Measurements from ENCODE around the gene SLC5A1. TPM values are rescaled to one million over a fixed set of nuclear protein-coding genes. Genes with fewer than 3 reads are reported as not detected.

The SLC5A1 gene
- total and polyA plus RNA-seq, 2 donors: 0.24 to 0.52 TPM

GRCh38 chr22:32076761-32077084 lies 33.7 kb downstream of the SLC5A1 start:
- Histone ChIP-seq H3K36me3 (ENCODE audit: control insufficient read depth in 2 of 2, insufficient read depth in 2 of 2, low read length in 1 of 2) (no peaks in the 10 kb centered on the region), H3K27ac (ENCODE audit: low read depth in 1 of 2, low read length in 1 of 2) (no peak overlapping the region), H3K4me3 (ENCODE audit: low read length in 2 of 2) (no peak overlapping the region), H3K27me3 (ENCODE audit: control insufficient read depth in 2 of 2, insufficient read depth in 1 of 2, low read length in 1 of 2) (peaks cover 0 to 6% of the 10 kb centered on the region in 2 donors), H3K4me1 (ENCODE audit: control insufficient read depth in 2 of 2, insufficient read depth in 2 of 2, low read length in 2 of 2) (no peaks in the 10 kb centered on the region), H3K9me3 (ENCODE audit: control insufficient read depth in 2 of 2, insufficient read depth in 1 of 2, low read length in 1 of 2) (no peaks in the 10 kb centered on the region)
- WGBS: 70% methylated on average over 6 of the region's 6 CpGs
- no peak for DNase-seq (ENCODE audit: low read depth in 6 of 9, low spot score in 9 of 9)

GRCh38 chr22:32077151-32077550 lies 34.1 kb downstream of the SLC5A1 start:
- 56% methylated on average over 1 of the region's 1 CpG for WGBS

GRCh38 chr22:32079130-32080089 lies 36.3 kb downstream of the SLC5A1 start:
- Histone ChIP-seq H3K4me1 (ENCODE audit: control insufficient read depth in 2 of 2, insufficient read depth in 2 of 2, low read length in 2 of 2) (no peaks in the 10 kb centered on the region), H3K27ac (ENCODE audit: low read depth in 1 of 2, low read length in 1 of 2) (no peak overlapping the region), H3K36me3 (ENCODE audit: control insufficient read depth in 2 of 2, insufficient read depth in 2 of 2, low read length in 1 of 2) (no peaks in the 10 kb centered on the region), H3K9me3 (ENCODE audit: control insufficient read depth in 2 of 2, insufficient read depth in 1 of 2, low read length in 1 of 2) (no peaks in the 10 kb centered on the region), H3K27me3 (ENCODE audit: control insufficient read depth in 2 of 2, insufficient read depth in 1 of 2, low read length in 1 of 2) (peaks cover 0 to 6% of the 10 kb centered on the region in 2 donors), H3K4me3 (ENCODE audit: low read length in 2 of 2) (no peak overlapping the region)
- WGBS: 80% methylated on average over 7 of the region's 7 CpGs
- no peak for DNase-seq (ENCODE audit: low read depth in 6 of 9, low spot score in 9 of 9)

More at GRCh38 chr22:32077151-32077550, 34.1 kb downstream of the SLC5A1 start:
- H3K4me3 ChIP-seq (ENCODE audit: low read length in 2 of 2): no peak overlapping the region
- no peak for DNase-seq (ENCODE audit: low read depth in 6 of 9, low spot score in 9 of 9)
- no peaks in the 10 kb centered on the region for H3K9me3 ChIP-seq (ENCODE audit: control insufficient read depth in 2 of 2, insufficient read depth in 1 of 2, low read length in 1 of 2)
- H3K27me3 ChIP-seq (ENCODE audit: control insufficient read depth in 2 of 2, insufficient read depth in 1 of 2, low read length in 1 of 2): peaks cover 0 to 6% of the 10 kb centered on the region in 2 donors
- no peaks in the 10 kb centered on the region for H3K4me1 ChIP-seq (ENCODE audit: control insufficient read depth in 2 of 2, insufficient read depth in 2 of 2, low read length in 2 of 2)
- no peaks in the 10 kb centered on the region for H3K36me3 ChIP-seq (ENCODE audit: control insufficient read depth in 2 of 2, insufficient read depth in 2 of 2, low read length in 1 of 2)
- no peak overlapping the region for H3K27ac ChIP-seq (ENCODE audit: low read depth in 1 of 2, low read length in 1 of 2)

GRCh38 chr22:32080904-32081303 lies 37.8 kb downstream of the SLC5A1 start:
- DNase-seq (ENCODE audit: low read depth in 6 of 9, low spot score in 9 of 9): peak; percentile 14 to 61 (median 32)
- Histone ChIP-seq H3K9me3 (ENCODE audit: control insufficient read depth in 2 of 2, insufficient read depth in 1 of 2, low read length in 1 of 2) (no peaks in the 10 kb centered on the region), H3K4me3 (ENCODE audit: low read length in 2 of 2) (no peak overlapping the region), H3K36me3 (ENCODE audit: control insufficient read depth in 2 of 2, insufficient read depth in 2 of 2, low read length in 1 of 2) (no peaks in the 10 kb centered on the region), H3K27ac (ENCODE audit: low read depth in 1 of 2, low read length in 1 of 2) (no peak overlapping the region), H3K27me3 (ENCODE audit: control insufficient read depth in 2 of 2, insufficient read depth in 1 of 2, low read length in 1 of 2) (peaks cover 0 to 2% of the 10 kb centered on the region in 2 donors), H3K4me1 (ENCODE audit: control insufficient read depth in 2 of 2, insufficient read depth in 2 of 2, low read length in 2 of 2) (no peaks in the 10 kb centered on the region)
- WGBS: 92% methylated on average over 4 of the region's 4 CpGs

GRCh38 chr22:32082331-32082730 lies 39.3 kb downstream of the SLC5A1 start:
- Histone ChIP-seq H3K9me3 (ENCODE audit: control insufficient read depth in 2 of 2, insufficient read depth in 1 of 2, low read length in 1 of 2) (no peaks in the 10 kb centered on the region), H3K4me3 (ENCODE audit: low read length in 2 of 2) (no peak overlapping the region), H3K27ac (ENCODE audit: low read depth in 1 of 2, low read length in 1 of 2) (no peak overlapping the region), H3K27me3 (ENCODE audit: control insufficient read depth in 2 of 2, insufficient read depth in 1 of 2, low read length in 1 of 2) (no peaks in the 10 kb centered on the region), H3K4me1 (ENCODE audit: control insufficient read depth in 2 of 2, insufficient read depth in 2 of 2, low read length in 2 of 2) (no peaks in the 10 kb centered on the region), H3K36me3 (ENCODE audit: control insufficient read depth in 2 of 2, insufficient read depth in 2 of 2, low read length in 1 of 2) (no peaks in the 10 kb centered on the region)
- DNase-seq (ENCODE audit: low read depth in 6 of 9, low spot score in 9 of 9): no peak
- 93% methylated on average over 1 of the region's 1 CpG for WGBS

GRCh38 chr22:32083000-32083399 lies 39.9 kb downstream of the SLC5A1 start:
- H3K4me3 ChIP-seq (ENCODE audit: low read length in 2 of 2): no peak overlapping the region
- 73% methylated on average over 6 of the region's 6 CpGs for WGBS
- no peak for DNase-seq (ENCODE audit: low read depth in 6 of 9, low spot score in 9 of 9)

GRCh38 chr22:32083814-32084213 lies 40.8 kb downstream of the SLC5A1 start:
- H3K4me3 ChIP-seq (ENCODE audit: low read length in 2 of 2): no peak overlapping the region
- no peaks in the 10 kb centered on the region for H3K4me1 ChIP-seq (ENCODE audit: control insufficient read depth in 2 of 2, insufficient read depth in 2 of 2, low read length in 2 of 2)
- no peaks in the 10 kb centered on the region for H3K36me3 ChIP-seq (ENCODE audit: control insufficient read depth in 2 of 2, insufficient read depth in 2 of 2, low read length in 1 of 2)
- H3K9me3 ChIP-seq (ENCODE audit: control insufficient read depth in 2 of 2, insufficient read depth in 1 of 2, low read length in 1 of 2): no peaks in the 10 kb centered on the region
- no peak for DNase-seq (ENCODE audit: low read depth in 6 of 9, low spot score in 9 of 9)
- no peak overlapping the region for H3K27ac ChIP-seq (ENCODE audit: low read depth in 1 of 2, low read length in 1 of 2)
- H3K27me3 ChIP-seq (ENCODE audit: control insufficient read depth in 2 of 2, insufficient read depth in 1 of 2, low read length in 1 of 2): no peaks in the 10 kb centered on the region

More at GRCh38 chr22:32083000-32083399, 39.9 kb downstream of the SLC5A1 start:
- Histone ChIP-seq H3K27ac (ENCODE audit: low read depth in 1 of 2, low read length in 1 of 2) (no peak overlapping the region), H3K4me1 (ENCODE audit: control insufficient read depth in 2 of 2, insufficient read depth in 2 of 2, low read length in 2 of 2) (no peaks in the 10 kb centered on the region), H3K9me3 (ENCODE audit: control insufficient read depth in 2 of 2, insufficient read depth in 1 of 2, low read length in 1 of 2) (no peaks in the 10 kb centered on the region), H3K27me3 (ENCODE audit: control insufficient read depth in 2 of 2, insufficient read depth in 1 of 2, low read length in 1 of 2) (no peaks in the 10 kb centered on the region), H3K36me3 (ENCODE audit: control insufficient read depth in 2 of 2, insufficient read depth in 2 of 2, low read length in 1 of 2) (no peaks in the 10 kb centered on the region)

GRCh38 chr22:32088084-32088483 lies 45.0 kb downstream of the SLC5A1 start:
- Histone ChIP-seq H3K27me3 (ENCODE audit: control insufficient read depth in 2 of 2, insufficient read depth in 1 of 2, low read length in 1 of 2) (no peaks in the 10 kb centered on the region), H3K36me3 (ENCODE audit: control insufficient read depth in 2 of 2, insufficient read depth in 2 of 2, low read length in 1 of 2) (no peaks in the 10 kb centered on the region), H3K9me3 (ENCODE audit: control insufficient read depth in 2 of 2, insufficient read depth in 1 of 2, low read length in 1 of 2) (no peaks in the 10 kb centered on the region), H3K4me3 (ENCODE audit: low read length in 2 of 2) (no peak overlapping the region), H3K27ac (ENCODE audit: low read depth in 1 of 2, low read length in 1 of 2) (no peak overlapping the region), H3K4me1 (ENCODE audit: control insufficient read depth in 2 of 2, insufficient read depth in 2 of 2, low read length in 2 of 2) (no peaks in the 10 kb centered on the region)
- WGBS: 89% methylated on average over 3 of the region's 3 CpGs
- no peak for DNase-seq (ENCODE audit: low read depth in 6 of 9, low spot score in 9 of 9)

GRCh38 chr22:32097018-32097417 lies 54.0 kb downstream of the SLC5A1 start:
- Histone ChIP-seq H3K27ac (ENCODE audit: low read depth in 1 of 2, low read length in 1 of 2) (no peak overlapping the region), H3K9me3 (ENCODE audit: control insufficient read depth in 2 of 2, insufficient read depth in 1 of 2, low read length in 1 of 2) (no peaks in the 10 kb centered on the region), H3K4me3 (ENCODE audit: low read length in 2 of 2) (no peak overlapping the region), H3K4me1 (ENCODE audit: control insufficient read depth in 2 of 2, insufficient read depth in 2 of 2, low read length in 2 of 2) (no peaks in the 10 kb centered on the region), H3K27me3 (ENCODE audit: control insufficient read depth in 2 of 2, insufficient read depth in 1 of 2, low read length in 1 of 2) (no peaks in the 10 kb centered on the region), H3K36me3 (ENCODE audit: control insufficient read depth in 2 of 2, insufficient read depth in 2 of 2, low read length in 1 of 2) (no peaks in the 10 kb centered on the region)
- WGBS: 57% methylated on average over 1 of the region's 1 CpG
- DNase-seq (ENCODE audit: low read depth in 6 of 9, low spot score in 9 of 9): no peak
